Measurements from ENCODE around the gene MEI1. TPM values are rescaled to one million over a fixed set of nuclear protein-coding genes. Genes with fewer than 3 reads are reported as not detected.

MEI1 gene
- total and polyA plus RNA-seq, 7 donors, result 0.01 to 0.47 (median 0.23) TPM; not detected in 2

GRCh38 chr22:41753984-41754383, 54.7 kb downstream of the MEI1 start:
- Histone ChIP-seq H3K27me3 (ENCODE audit: insufficient read depth in 3 of 3, low read length in 2 of 3) (no peaks in the 10 kb centered on the region), H3K4me1 (no peaks in the 10 kb centered on the region), H3K4me3 (no peak overlapping the region), H3K27ac (no peak overlapping the region), H3K9me3 (no peaks in the 10 kb centered on the region), H3K36me3 (ENCODE audit: insufficient read depth in 1 of 2, low read depth in 1 of 2) (no peaks in the 10 kb centered on the region)
- intact Hi-C loops (cut with DNase I), result loop anchor here in 1 of 2 donors (5.0 kb wide), 1 partner anchor 38 kb away; no protein-coding TSS in a partner anchor
- no peak for ATAC-seq
- 40 to 48% (median 47%) methylated on average over 2 of the region's 2 CpGs for WGBS, 3 donors
- TF ChIP-seq CTCF (IDR thresholded peaks at IDR 0.05), result no peak
- DNase-seq, result no peak

- DNase-seq (no peak), ATAC-seq (peak in 1 of 4 donors; percentile 58)
- Histone ChIP-seq H3K4me1 (no peaks in the 10 kb centered on the region), H3K27me3 (ENCODE audit: insufficient read depth in 3 of 3, low read length in 2 of 3) (no peaks in the 10 kb centered on the region), H3K9me3 (no peaks in the 10 kb centered on the region), H3K27ac (no peak overlapping the region), H3K36me3 (ENCODE audit: insufficient read depth in 1 of 2, low read depth in 1 of 2) (no peaks in the 10 kb centered on the region), H3K4me3 (no peak overlapping the region)
- intact Hi-C loops (cut with DNase I), result no loop called here
- WGBS, 3 donors, result 93 to 97% (median 95%) methylated on average over 5 of the region's 5 CpGs
- no peak for TF ChIP-seq CTCF (IDR thresholded peaks at IDR 0.05)
Measured at GRCh38 chr22:41757502-41757901, 58.2 kb downstream of the MEI1 start.

- no peaks in the 10 kb centered on the region for H3K27me3 ChIP-seq (ENCODE audit: insufficient read depth in 3 of 3, low read length in 2 of 3)
- H3K36me3 ChIP-seq (ENCODE audit: insufficient read depth in 1 of 2, low read depth in 1 of 2), result no peaks in the 10 kb centered on the region
- H3K9me3 ChIP-seq, result no peaks in the 10 kb centered on the region
- intact Hi-C loops (cut with DNase I), result no loop called here
- no peak for DNase-seq
- H3K27ac ChIP-seq, result no peak overlapping the region
- no peak overlapping the region for H3K4me3 ChIP-seq
- WGBS, 3 donors, result 81 to 86% (median 84%) methylated on average over 2 of the region's 2 CpGs
- TF ChIP-seq CTCF (IDR thresholded peaks at IDR 0.05), result no peak
- ATAC-seq, result no peak
- H3K4me1 ChIP-seq, result no peaks in the 10 kb centered on the region
Measured at GRCh38 chr22:41758231-41758630, 58.9 kb downstream of the MEI1 start.

- no peak for DNase-seq
Measured at GRCh38 chr22:41762980-41763779, 63.9 kb downstream of the MEI1 start.

More at GRCh38 chr22:41762980-41763779, 63.9 kb downstream of the MEI1 start:
- H3K27ac ChIP-seq, result no peak overlapping the region
- intact Hi-C loops (cut with DNase I), result no loop called here
- no peaks in the 10 kb centered on the region for H3K36me3 ChIP-seq (ENCODE audit: insufficient read depth in 1 of 2, low read depth in 1 of 2)
- WGBS, 3 donors, result 61 to 69% (median 64%) methylated on average over 14 of the region's 14 CpGs
- no peaks in the 10 kb centered on the region for H3K4me1 ChIP-seq
- H3K27me3 ChIP-seq (ENCODE audit: insufficient read depth in 3 of 3, low read length in 2 of 3), result no peaks in the 10 kb centered on the region
- peak; percentile 15 for TF ChIP-seq CTCF (IDR thresholded peaks at IDR 0.05)
- ATAC-seq, result no peak
- H3K9me3 ChIP-seq, result no peaks in the 10 kb centered on the region
- H3K4me3 ChIP-seq, result no peak overlapping the region
